Measurements from ENCODE around the gene SUMF1.
A peak's percentile ranks its signal among the peaks of the same experiment; 100 is the strongest.

SUMF1 gene

GRCh38 chr3:4385201-4385600, 81.9 kb downstream of the SUMF1 start:
- DNase-seq (ENCODE audit: low spot score) = no peak

GRCh38 chr3:4380013-4380412, 87.1 kb downstream of the SUMF1 start:
- DNase-seq (ENCODE audit: low spot score) = no peak

- no peak for DNase-seq (ENCODE audit: low spot score)
These were observed 90.6 kb downstream of the SUMF1 start for GRCh38 chr3:4376499-4376898.

- DNase-seq (ENCODE audit: low spot score) = no peak
These were observed 91.2 kb downstream of the SUMF1 start for GRCh38 chr3:4375911-4376310.

GRCh38 chr3:4373669-4374068, 93.4 kb downstream of the SUMF1 start:
- DNase-seq (ENCODE audit: low spot score) = no peak

GRCh38 chr3:4362523-4362922, 104.5 kb downstream of the SUMF1 start:
- DNase-seq (ENCODE audit: low spot score) = no peak

- no peak for DNase-seq (ENCODE audit: low spot score)
These were observed 106.3 kb downstream of the SUMF1 start for GRCh38 chr3:4360817-4361216.

GRCh38 chr3:4359805-4360502, 107.1 kb downstream of the SUMF1 start:
- DNase-seq (ENCODE audit: low spot score) = no peak

- DNase-seq (ENCODE audit: low spot score) = no peak
These were observed 108.8 kb downstream of the SUMF1 start for GRCh38 chr3:4358273-4358672.

GRCh38 chr3:4356546-4357410, 110.3 kb downstream of the SUMF1 start:
- no peak for DNase-seq (ENCODE audit: low spot score)

GRCh38 chr3:4356220-4356540, 110.9 kb downstream of the SUMF1 start:
- DNase-seq (ENCODE audit: low spot score) = no peak

GRCh38 chr3:4355401-4356219, 111.5 kb downstream of the SUMF1 start:
- DNase-seq (ENCODE audit: low spot score) = no peak

GRCh38 chr3:4351872-4352271, 115.2 kb downstream of the SUMF1 start:
- no peak for DNase-seq (ENCODE audit: low spot score)

- DNase-seq (ENCODE audit: low spot score) = no peak
These were observed 115.8 kb downstream of the SUMF1 start for GRCh38 chr3:4351164-4351855.

- DNase-seq (ENCODE audit: low spot score) = peak; percentile 58
These were observed 116.3 kb downstream of the SUMF1 start for GRCh38 chr3:4350789-4351163.

- DNase-seq (ENCODE audit: low spot score) = peak; percentile 26
These were observed 123.8 kb downstream of the SUMF1 start for GRCh38 chr3:4343258-4343657.

GRCh38 chr3:4341336-4341675, 125.8 kb downstream of the SUMF1 start:
- no peak for DNase-seq (ENCODE audit: low spot score)

- DNase-seq (ENCODE audit: low spot score) = no peak
These were observed 126.4 kb downstream of the SUMF1 start for GRCh38 chr3:4340411-4341335.

- no peak for DNase-seq (ENCODE audit: low spot score)
These were observed 127.0 kb downstream of the SUMF1 start for GRCh38 chr3:4340077-4340410.

- no peak for DNase-seq (ENCODE audit: low spot score)
These were observed 128.3 kb downstream of the SUMF1 start for GRCh38 chr3:4338751-4339150.

GRCh38 chr3:4336850-4337546, 130.1 kb downstream of the SUMF1 start:
- no peak for DNase-seq (ENCODE audit: low spot score)

Measured in SW480 (cell line).